ENCODE data around the gene CUTC. TPM values are rescaled to one million over a fixed set of nuclear protein-coding genes. Genes with fewer than 3 reads are reported as not detected.

The CUTC gene
- total RNA-seq, 1 experiment from 2014 or later = 53.6 TPM

GRCh38 chr10:99796928-99797327 lies 64.9 kb downstream of the CUTC start:
- no peak overlapping the region for H3K4me3 ChIP-seq (replicated peaks in 1 of 2; ENCODE audit: low read depth in 1 of 2, low read length in 2 of 2)
- ATAC-seq (no peak), DNase-seq (ENCODE audit: low read depth, low spot score) (no peak)
- H3K9me2 ChIP-seq (ENCODE audit: insufficient read depth) = no peaks in the 10 kb centered on the region
- no peak overlapping the region for H3K9ac ChIP-seq (ENCODE audit: low read length)
- no TSS peak for BruUV-seq (replicated peaks)
- intact Hi-C loops (cut with micrococcal nuclease) = no loop called here
- no peaks in the 10 kb centered on the region for H3K9me3 ChIP-seq (ENCODE audit: control insufficient read depth in 1 of 2, insufficient read depth in 1 of 2, low read depth in 1 of 2, low read length in 2 of 2)
- ChIA-PET POLR2A (no interaction called here), RAD21 (ENCODE audit: low non-redundant PET in 1 of 2, low total read pairs in 2 of 2, uncharacterized antibody in 2 of 2, unreplicated experiment in 2 of 2) (no interaction called here), CTCF (no interaction called here)
- TF ChIP-seq EZH2phosphoT487 (IDR thresholded peaks at IDR 0.05; ENCODE audit: borderline replicate concordance) (no peak), CEBPB (IDR thresholded peaks at IDR 0.05; ENCODE audit: low read depth) (no peak), TCF7L2 (IDR thresholded peaks at IDR 0.05; ENCODE audit: borderline replicate concordance, extremely low read depth, insufficient read depth, insufficient read length) (no peak)
- no peaks in the 10 kb centered on the region for H3K79me2 ChIP-seq (ENCODE audit: insufficient read depth, low read length)
- H2AFZ ChIP-seq (ENCODE audit: low read depth, low read length, poor library complexity, severe bottlenecking) = no peak overlapping the region
- no peaks in the 10 kb centered on the region for H3K27me3 ChIP-seq (ENCODE audit: insufficient read depth, low read length)
- no peak overlapping the region for H3K27ac ChIP-seq (ENCODE audit: low read depth, low read length)
- H3K4me1 ChIP-seq (ENCODE audit: control insufficient read depth in 1 of 2, insufficient read depth in 2 of 2, low read length in 2 of 2) = no peaks in the 10 kb centered on the region
- H4K20me1 ChIP-seq (ENCODE audit: insufficient read depth) = no peaks in the 10 kb centered on the region
- peaks cover 32 to 83% of the 10 kb centered on the region in 2 experiments; a peak in 3 of 4 replicates for H3K36me3 ChIP-seq (ENCODE audit: control insufficient read depth in 1 of 2, insufficient read depth in 2 of 2, low read length in 2 of 2)
- H3K4me2 ChIP-seq (ENCODE audit: low read length) = no peak overlapping the region

GRCh38 chr10:99798031-99798430 lies 66.0 kb downstream of the CUTC start:
- Histone ChIP-seq H3K4me3 (replicated peaks in 1 of 2; ENCODE audit: low read depth in 1 of 2, low read length in 2 of 2) (no peak overlapping the region), H3K9ac (ENCODE audit: low read length) (no peak overlapping the region), H3K4me1 (ENCODE audit: control insufficient read depth in 1 of 2, insufficient read depth in 2 of 2, low read length in 2 of 2) (no peaks in the 10 kb centered on the region), H3K9me2 (ENCODE audit: insufficient read depth) (no peaks in the 10 kb centered on the region), H3K79me2 (ENCODE audit: insufficient read depth, low read length) (no peaks in the 10 kb centered on the region), H3K27ac (ENCODE audit: low read depth, low read length) (no peak overlapping the region), H3K36me3 (ENCODE audit: control insufficient read depth in 1 of 2, insufficient read depth in 2 of 2, low read length in 2 of 2) (peaks cover 38 to 83% of the 10 kb centered on the region in 2 experiments; a peak in 3 of 4 replicates), H2AFZ (ENCODE audit: low read depth, low read length, poor library complexity, severe bottlenecking) (no peak overlapping the region), H4K20me1 (ENCODE audit: insufficient read depth) (no peaks in the 10 kb centered on the region), H3K9me3 (ENCODE audit: control insufficient read depth in 1 of 2, insufficient read depth in 1 of 2, low read depth in 1 of 2, low read length in 2 of 2) (no peaks in the 10 kb centered on the region), H3K27me3 (ENCODE audit: insufficient read depth, low read length) (no peaks in the 10 kb centered on the region), H3K4me2 (ENCODE audit: low read length) (no peak overlapping the region)
- TF ChIP-seq ZFX (IDR thresholded peaks at IDR 0.05) (no peak; the same call in 1 of the 2 replicates), SRF (IDR thresholded peaks at IDR 0.05; ENCODE audit: low read depth) (no peak), EZH2phosphoT487 (IDR thresholded peaks at IDR 0.05; ENCODE audit: borderline replicate concordance) (no peak), FOSL1 (IDR thresholded peaks at IDR 0.05; ENCODE audit: low read depth) (no peak), POLR2AphosphoS5 (IDR thresholded peaks at IDR 0.05; ENCODE audit: low read depth, low read length) (no peak), MAX (IDR thresholded peaks at IDR 0.05) (no peak), CEBPB (IDR thresholded peaks at IDR 0.05; ENCODE audit: low read depth) (no peak), JUND (IDR thresholded peaks at IDR 0.05) (no peak), ELF1 (IDR thresholded peaks at IDR 0.05; ENCODE audit: borderline replicate concordance, low read depth) (no peak), CBX3 (IDR thresholded peaks at IDR 0.05; ENCODE audit: low read depth) (no peak), POLR2A (IDR thresholded peaks at IDR 0.05; ENCODE audit: borderline replicate concordance, extremely low read depth, insufficient read depth, insufficient read length) (no peak), ATF3 (IDR thresholded peaks at IDR 0.05) (no peak)
- TF ChIP-seq, protein P1, sequence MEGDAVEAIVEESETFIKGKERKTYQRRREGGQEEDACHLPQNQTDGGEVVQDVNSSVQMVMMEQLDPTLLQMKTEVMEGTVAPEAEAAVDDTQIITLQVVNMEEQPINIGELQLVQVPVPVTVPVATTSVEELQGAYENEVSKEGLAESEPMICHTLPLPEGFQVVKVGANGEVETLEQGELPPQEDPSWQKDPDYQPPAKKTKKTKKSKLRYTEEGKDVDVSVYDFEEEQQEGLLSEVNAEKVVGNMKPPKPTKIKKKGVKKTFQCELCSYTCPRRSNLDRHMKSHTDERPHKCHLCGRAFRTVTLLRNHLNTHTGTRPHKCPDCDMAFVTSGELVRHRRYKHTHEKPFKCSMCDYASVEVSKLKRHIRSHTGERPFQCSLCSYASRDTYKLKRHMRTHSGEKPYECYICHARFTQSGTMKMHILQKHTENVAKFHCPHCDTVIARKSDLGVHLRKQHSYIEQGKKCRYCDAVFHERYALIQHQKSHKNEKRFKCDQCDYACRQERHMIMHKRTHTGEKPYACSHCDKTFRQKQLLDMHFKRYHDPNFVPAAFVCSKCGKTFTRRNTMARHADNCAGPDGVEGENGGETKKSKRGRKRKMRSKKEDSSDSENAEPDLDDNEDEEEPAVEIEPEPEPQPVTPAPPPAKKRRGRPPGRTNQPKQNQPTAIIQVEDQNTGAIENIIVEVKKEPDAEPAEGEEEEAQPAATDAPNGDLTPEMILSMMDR (IDR thresholded peaks at IDR 0.05 in 2 of 3, conservative IDR thresholded peaks at IDR 0.05 in 1 of 3; ENCODE audit: borderline replicate concordance in 1 of 3, insufficient read depth in 1 of 3, low read depth in 2 of 3, low read length in 2 of 3) = no peak
- TF ChIP-seq, protein P2, sequence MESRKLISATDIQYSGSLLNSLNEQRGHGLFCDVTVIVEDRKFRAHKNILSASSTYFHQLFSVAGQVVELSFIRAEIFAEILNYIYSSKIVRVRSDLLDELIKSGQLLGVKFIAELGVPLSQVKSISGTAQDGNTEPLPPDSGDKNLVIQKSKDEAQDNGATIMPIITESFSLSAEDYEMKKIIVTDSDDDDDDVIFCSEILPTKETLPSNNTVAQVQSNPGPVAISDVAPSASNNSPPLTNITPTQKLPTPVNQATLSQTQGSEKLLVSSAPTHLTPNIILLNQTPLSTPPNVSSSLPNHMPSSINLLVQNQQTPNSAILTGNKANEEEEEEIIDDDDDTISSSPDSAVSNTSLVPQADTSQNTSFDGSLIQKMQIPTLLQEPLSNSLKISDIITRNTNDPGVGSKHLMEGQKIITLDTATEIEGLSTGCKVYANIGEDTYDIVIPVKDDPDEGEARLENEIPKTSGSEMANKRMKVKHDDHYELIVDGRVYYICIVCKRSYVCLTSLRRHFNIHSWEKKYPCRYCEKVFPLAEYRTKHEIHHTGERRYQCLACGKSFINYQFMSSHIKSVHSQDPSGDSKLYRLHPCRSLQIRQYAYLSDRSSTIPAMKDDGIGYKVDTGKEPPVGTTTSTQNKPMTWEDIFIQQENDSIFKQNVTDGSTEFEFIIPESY (IDR thresholded peaks at IDR 0.05; ENCODE audit: extremely low read depth, insufficient replicate concordance, low read length) = no peak
- RAD21 ChIA-PET (ENCODE audit: low non-redundant PET in 1 of 2, low total read pairs in 2 of 2, uncharacterized antibody in 2 of 2, unreplicated experiment in 2 of 2) = no interaction called here
- no peak for DNase-seq (ENCODE audit: low read depth, low spot score)
- intact Hi-C loops (cut with micrococcal nuclease) = no loop called here
- POLR2A ChIA-PET = interaction anchor here (0.9 kb wide), 1 partner anchor 12 kb away, joined by 4 read pairs; no protein-coding TSS in a partner anchor
- no TSS peak for BruUV-seq (replicated peaks)
- CTCF ChIA-PET = no interaction called here
- no peak for ATAC-seq

All from HCT116 (cell line).